Mesothelial cell of epicardium (in vitro differentiated cells): ENCODE data around the gene PDXDC1. TPM values are rescaled to one million over a fixed set of nuclear protein-coding genes. Genes with fewer than 3 reads are reported as not detected.
A peak's percentile ranks its signal among the peaks of the same experiment; 100 is the strongest.
"Not testable (repeated sequence)": the region's sequence is repeated elsewhere in the genome, so short reads cannot be mapped to it uniquely, and the experiment has no call there.

Source experiments
- DNase-seq, 2 experiments: peaks; one replicate each; pipeline ENCODE4 v3.0.0; 2021; ENCODE audit warnings: low spot score in 2 of 2; ENCODE audit not compliant: unreplicated experiment in 2 of 2
- H3K27ac Mint-ChIP-seq: 2 replicates; pipeline ENCODE4 v1.8.0; 2021; ENCODE audit warnings: mixed read lengths
- H3K27me3 Mint-ChIP-seq: 2 replicates; pipeline ENCODE4 v1.8.0; 2021; ENCODE audit warnings: low read depth, mixed read lengths
- H3K36me3 Mint-ChIP-seq: 2 replicates; pipeline ENCODE4 v1.8.0; 2021; ENCODE audit warnings: mixed read lengths
- H3K4me1 Mint-ChIP-seq: 2 replicates; pipeline ENCODE4 v1.8.0; 2021; ENCODE audit warnings: mixed read lengths
- H3K4me3 Mint-ChIP-seq: 2 replicates; pipeline ENCODE4 v1.8.0; 2021; ENCODE audit warnings: mild to moderate bottlenecking, moderate library complexity, mixed read lengths
- H3K9me3 Mint-ChIP-seq: 2 replicates; pipeline ENCODE4 v1.8.0; 2021; ENCODE audit warnings: mixed read lengths
- total RNA-seq: library from RNA; stranded (reverse); gene quantifications from 3 replicates; pipeline ENCODE4 v1.2.1, GENCODE V29; 2021

Gene PDXDC1
- total RNA-seq, 1 donor from 2014 or later: 115 TPM

DNA sequence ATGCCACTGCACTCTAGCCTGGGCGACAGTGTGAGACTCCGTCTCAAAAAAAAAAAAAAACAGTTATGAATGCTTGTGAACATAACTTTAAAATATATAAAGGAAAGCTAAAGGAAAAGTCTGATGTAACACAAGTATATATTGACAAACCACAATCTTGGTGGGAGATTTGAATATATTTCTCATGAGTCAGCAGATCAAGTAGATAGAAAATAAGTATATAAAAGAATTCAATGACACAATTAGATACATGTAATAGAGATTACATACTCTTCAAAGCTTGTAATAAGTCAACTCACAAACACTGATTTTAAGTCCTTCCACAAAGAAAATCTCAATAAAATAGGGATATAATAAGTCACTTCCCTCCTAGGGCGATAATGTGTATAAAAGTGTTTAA is 40.8 kb downstream of the PDXDC1 start:
- not testable (repeated sequence) for H3K27ac Mint-ChIP-seq

DNA sequence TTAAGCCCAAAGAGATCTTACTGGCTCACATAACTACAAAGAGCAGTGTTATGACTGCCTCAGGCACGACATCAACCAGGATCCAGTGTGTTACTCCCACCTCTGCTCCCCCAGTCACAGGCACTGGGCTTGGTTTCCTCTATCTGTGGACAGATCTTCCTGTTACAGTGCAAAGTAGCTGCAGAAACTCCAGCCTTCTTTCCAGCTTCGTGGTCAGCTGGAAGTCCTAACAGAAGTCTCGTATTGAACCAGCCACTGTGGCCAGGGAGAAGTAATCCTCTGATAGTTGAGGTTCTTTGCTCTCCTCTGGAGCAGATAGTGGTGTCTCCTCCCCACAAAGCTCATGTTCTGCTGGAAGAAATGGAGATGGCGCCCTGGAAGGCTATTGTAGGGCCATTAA is 41.5 kb downstream of the PDXDC1 start:
- not testable (repeated sequence) for H3K4me3 Mint-ChIP-seq, H3K4me1 Mint-ChIP-seq, H3K27me3 Mint-ChIP-seq, H3K9me3 Mint-ChIP-seq
- H3K27ac Mint-ChIP-seq: peak overlapping the region; percentile 19
- peaks cover 39% of the 10 kb centered on the region for H3K36me3 Mint-ChIP-seq
- DNase-seq: peak in 1 of 2 experiments; percentile 37

More for the DNA sequence above, 40.8 kb downstream of the PDXDC1 start:
- not testable (repeated sequence) for DNase-seq, H3K4me3 Mint-ChIP-seq, H3K27me3 Mint-ChIP-seq, H3K4me1 Mint-ChIP-seq, H3K9me3 Mint-ChIP-seq
- peaks cover 44% of the 10 kb centered on the region for H3K36me3 Mint-ChIP-seq

DNA sequence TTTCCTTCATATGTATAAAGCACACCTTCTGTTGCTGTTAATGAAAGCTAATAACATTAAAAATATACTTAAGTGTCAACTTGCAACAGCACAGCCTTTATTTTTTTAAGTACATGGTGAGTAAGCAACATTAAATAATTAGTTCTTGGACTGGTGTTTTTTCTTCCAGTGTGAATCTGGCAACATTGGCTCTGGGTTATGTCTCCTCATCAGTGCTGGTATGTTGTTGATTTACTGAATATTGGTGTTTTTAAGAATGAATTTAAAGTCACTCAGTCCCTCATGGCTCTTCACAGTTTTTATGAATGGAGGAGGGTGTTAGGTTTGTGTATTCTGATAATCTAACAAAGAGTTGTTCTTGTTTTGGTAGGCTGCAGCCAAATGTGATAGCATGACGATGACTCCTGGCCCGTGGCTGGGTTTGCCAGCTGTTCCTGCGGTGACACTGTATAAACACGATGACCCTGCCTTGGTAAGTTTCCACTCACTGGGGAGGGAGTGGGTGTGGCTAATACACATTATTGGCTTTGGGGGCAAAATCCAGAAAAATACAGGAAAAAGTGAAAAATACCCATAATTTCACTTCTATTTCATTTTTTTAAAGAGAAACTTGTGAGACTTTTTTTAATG is 42.2 kb downstream of the PDXDC1 start:
- H3K9me3 Mint-ChIP-seq, H3K27me3 Mint-ChIP-seq, H3K4me3 Mint-ChIP-seq, H3K27ac Mint-ChIP-seq, DNase-seq, H3K4me1 Mint-ChIP-seq: not testable (repeated sequence)
- peaks cover 37% of the 10 kb centered on the region for H3K36me3 Mint-ChIP-seq

DNA sequence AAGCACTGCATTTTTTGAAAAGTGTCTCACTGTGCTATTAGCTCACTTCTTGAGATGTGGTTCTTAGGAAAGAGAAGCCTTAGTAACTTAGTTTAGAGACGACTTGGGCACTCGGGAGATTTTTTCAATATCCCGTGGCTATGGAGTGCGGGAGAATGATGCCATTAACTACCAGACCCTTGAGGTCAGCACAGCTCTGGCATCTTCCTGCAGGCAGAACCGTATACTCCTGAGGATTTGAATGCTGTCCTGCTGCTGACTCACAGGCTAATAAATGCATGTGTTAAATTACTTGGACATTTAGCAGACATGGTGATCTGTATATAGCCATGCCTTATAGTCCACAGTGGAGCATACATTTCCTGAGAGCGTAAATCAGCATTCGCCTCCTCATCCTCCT is 46.6 kb downstream of the PDXDC1 start:
- not testable (repeated sequence) for H3K4me1 Mint-ChIP-seq, H3K9me3 Mint-ChIP-seq, H3K4me3 Mint-ChIP-seq, DNase-seq, H3K27ac Mint-ChIP-seq, H3K27me3 Mint-ChIP-seq
- peaks cover 47% of the 10 kb centered on the region for H3K36me3 Mint-ChIP-seq

DNA sequence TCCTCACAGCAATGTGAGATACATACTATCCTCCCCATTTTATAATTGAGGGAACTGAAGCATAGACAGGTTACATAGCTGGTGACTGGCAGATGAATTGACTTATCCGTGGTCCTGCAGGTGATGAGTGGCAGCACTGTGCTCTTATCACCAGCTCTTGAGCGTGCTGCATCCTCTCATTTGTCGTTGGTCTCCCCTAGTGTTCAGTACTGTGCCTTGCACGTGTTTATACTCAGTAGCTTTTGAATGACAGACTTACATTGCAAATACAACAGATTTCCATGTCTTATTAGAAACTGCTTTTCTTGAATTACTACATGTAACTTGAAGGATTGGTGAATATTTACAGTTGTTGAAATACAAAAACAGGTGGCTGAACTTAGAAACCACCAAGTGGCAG is 47.4 kb downstream of the PDXDC1 start:
- H3K9me3 Mint-ChIP-seq, H3K4me1 Mint-ChIP-seq, H3K27me3 Mint-ChIP-seq, DNase-seq, H3K4me3 Mint-ChIP-seq, H3K27ac Mint-ChIP-seq: not testable (repeated sequence)
- peaks cover 42% of the 10 kb centered on the region for H3K36me3 Mint-ChIP-seq

DNA sequence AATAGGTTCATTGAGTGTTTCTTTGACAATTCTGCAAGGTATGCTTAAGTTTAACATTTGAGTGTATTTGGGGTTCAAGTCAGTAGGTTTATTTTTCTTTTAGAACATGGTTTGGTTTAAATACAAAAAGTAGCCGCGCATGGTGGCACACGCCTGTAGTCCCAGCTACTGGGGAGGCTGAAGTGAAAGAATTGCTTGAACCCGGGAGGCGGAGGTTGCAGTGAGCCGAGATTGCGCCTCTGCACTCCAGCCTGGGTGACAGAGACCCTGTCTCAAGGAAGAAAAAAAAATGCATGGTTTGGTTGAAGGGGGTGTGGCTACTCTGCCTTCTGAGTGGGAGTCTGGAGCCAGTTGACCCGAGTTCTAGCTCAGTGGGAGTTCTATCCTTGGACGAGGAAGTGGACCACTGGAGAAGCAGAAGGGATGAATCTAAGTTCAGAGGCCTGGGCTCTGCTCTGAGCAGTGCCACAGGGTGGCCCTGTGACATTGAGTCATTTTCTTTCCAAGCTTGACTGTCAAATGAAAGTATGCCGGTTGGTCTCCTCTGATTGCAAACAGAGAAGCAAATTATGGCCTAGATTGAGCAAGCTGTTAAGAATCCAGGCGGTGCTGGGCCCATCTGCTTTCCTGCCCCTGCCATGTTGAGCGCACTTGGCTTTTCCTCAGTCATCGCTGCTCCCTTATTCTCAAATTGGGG is 48.7 kb downstream of the PDXDC1 start:
- H3K9me3 Mint-ChIP-seq, H3K4me3 Mint-ChIP-seq, H3K27me3 Mint-ChIP-seq, H3K4me1 Mint-ChIP-seq, DNase-seq: not testable (repeated sequence)
- H3K36me3 Mint-ChIP-seq: peaks cover 41% of the 10 kb centered on the region
- H3K27ac Mint-ChIP-seq: peak overlapping the region; percentile 31

DNA sequence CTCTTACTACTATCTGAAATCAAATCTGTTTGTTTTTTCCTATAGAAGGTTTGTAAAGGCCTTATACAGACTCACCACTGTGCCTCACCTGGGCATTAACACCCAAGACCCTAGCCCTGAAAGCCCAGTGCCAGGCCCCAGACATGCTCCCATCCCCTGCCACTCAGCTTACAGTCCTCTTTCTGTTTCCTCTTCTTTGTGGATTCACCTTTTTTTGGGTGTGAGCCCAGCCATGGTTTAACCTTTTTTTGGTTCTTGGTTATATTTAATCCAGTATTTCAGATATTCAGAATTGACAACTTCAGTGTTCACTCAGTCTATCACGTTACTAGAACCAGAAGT is 50.0 kb downstream of the PDXDC1 start:
- not testable (repeated sequence) for DNase-seq, H3K27me3 Mint-ChIP-seq, H3K9me3 Mint-ChIP-seq, H3K4me3 Mint-ChIP-seq, H3K4me1 Mint-ChIP-seq
- Mint-ChIP-seq H3K36me3 (peaks cover 37% of the 10 kb centered on the region), H3K27ac (peak overlapping the region; percentile 5)

DNA sequence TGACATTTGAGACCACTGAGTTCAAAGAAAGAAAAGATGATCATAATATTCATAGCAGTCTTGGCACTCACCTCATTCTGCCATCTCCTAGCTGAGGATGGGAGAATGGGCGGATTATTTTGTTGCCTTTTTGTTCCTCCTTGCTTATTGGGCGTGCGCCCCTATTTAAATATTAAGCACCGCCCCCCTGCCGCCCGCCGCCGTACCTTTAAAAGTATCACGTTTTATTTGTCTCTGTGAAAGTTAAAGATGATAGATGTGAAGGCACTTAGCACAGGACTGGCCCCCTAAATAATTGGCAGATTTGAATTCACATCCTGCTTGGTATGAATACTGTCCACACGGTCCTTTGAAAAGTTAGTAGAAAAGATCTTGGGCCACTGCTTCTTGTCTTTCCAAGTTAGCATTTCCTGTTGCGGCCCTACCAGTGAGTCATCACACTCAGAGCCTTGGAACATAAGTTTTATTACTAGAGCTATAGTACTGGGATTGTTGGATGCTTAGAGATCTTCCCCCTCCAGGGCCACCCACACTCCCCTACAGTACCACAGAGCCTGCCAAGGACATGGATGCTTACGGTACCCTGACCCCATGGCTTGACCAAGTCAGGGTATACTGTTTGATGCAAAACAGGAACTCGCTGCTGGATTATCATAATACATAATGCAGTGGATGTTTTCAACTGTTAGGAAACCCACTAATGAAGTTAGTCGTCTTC is 50.6 kb downstream of the PDXDC1 start:
- not testable (repeated sequence) for H3K4me1 Mint-ChIP-seq, H3K4me3 Mint-ChIP-seq, H3K9me3 Mint-ChIP-seq, H3K27me3 Mint-ChIP-seq, DNase-seq
- Mint-ChIP-seq H3K36me3 (peaks cover 38% of the 10 kb centered on the region), H3K27ac (peak overlapping the region; percentile 68)

DNA sequence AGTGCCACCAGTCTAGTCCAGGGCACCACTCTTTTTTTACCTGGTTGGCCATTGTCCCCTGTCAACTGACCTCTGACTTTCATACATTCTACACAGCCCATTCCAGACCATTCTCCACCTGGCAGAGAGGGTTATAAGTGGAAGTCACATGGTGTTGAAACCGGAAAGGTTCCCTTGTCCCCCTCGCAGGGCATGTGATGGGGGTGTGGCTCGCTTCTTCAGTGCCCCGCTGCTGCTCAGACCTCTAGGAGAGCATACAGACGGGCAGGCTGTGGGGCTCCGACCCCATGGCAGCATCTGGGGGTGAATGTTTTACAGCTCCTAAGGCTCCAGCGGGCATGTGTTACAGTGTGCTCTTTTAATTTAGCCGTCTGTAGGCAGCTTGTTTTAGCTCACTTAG is 52.2 kb downstream of the PDXDC1 start:
- H3K27ac Mint-ChIP-seq, DNase-seq, H3K27me3 Mint-ChIP-seq, H3K9me3 Mint-ChIP-seq, H3K4me3 Mint-ChIP-seq, H3K4me1 Mint-ChIP-seq: not testable (repeated sequence)
- peaks cover 50% of the 10 kb centered on the region for H3K36me3 Mint-ChIP-seq

DNA sequence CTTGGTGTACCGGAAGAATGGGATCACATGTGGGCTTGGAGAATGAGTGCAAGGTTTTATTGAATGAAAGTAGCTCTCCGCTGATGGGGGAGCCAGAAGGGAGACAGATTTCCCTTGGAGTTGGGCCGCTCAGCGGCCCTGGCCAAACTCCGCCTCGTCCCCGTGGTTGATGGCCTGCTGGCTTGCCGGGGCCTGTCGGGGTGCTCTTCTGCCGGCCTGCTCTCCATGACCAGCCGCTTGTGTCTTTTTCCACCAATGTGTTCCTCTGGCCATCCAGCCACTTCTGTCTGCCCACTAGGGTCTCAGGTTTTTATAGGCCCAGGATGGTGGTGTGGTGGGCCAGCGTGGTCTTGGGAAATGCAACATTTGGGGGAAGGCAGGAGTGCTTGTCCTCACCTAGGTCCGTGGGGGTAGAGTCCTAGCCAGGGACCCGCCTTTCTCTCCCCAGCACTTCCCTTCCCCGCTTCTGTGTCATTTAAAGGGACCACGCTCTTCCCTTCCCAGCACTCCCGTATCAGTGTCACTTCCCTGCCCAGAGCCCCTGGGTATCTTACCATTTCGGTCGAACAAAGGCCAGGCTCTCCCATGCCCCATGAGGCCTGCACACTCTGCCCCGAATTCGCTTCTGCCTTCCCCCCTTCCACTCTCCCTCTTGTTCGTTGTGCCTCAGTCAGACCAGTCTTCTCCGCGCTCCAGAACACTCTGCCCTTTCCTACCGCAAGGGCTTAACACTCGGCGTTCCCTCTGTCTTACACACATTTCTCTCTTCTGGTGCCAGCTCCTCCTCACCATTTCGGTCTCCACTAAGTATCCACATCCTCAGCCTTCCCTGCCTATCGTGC is 52.9 kb downstream of the PDXDC1 start:
- not testable (repeated sequence) for H3K9me3 Mint-ChIP-seq, H3K4me3 Mint-ChIP-seq, DNase-seq, H3K27me3 Mint-ChIP-seq, H3K4me1 Mint-ChIP-seq
- H3K36me3 Mint-ChIP-seq: peaks cover 46% of the 10 kb centered on the region
- H3K27ac Mint-ChIP-seq: peak overlapping the region; percentile 19

DNA sequence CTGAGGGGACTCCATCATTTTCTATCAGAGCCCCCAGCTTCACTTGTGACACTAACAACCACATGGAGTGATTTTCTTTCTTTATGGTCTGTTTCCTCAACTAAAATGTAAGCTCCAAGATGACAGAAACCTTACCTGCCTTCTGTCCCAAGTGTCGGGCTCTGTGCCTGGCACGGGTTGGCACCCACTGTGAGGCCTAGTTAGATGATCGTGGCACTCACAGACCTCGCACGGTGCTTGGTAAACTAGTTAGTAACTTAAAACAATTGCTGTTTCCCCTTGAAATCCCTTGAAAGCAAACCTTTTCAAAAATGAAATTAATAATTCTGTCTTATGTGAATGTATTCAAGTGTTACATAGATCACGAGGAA is 53.5 kb downstream of the PDXDC1 start:
- not testable (repeated sequence) for H3K4me1 Mint-ChIP-seq, H3K27me3 Mint-ChIP-seq, DNase-seq, H3K9me3 Mint-ChIP-seq, H3K4me3 Mint-ChIP-seq
- Mint-ChIP-seq H3K27ac (peak overlapping the region; percentile 55), H3K36me3 (peaks cover 44% of the 10 kb centered on the region)

DNA sequence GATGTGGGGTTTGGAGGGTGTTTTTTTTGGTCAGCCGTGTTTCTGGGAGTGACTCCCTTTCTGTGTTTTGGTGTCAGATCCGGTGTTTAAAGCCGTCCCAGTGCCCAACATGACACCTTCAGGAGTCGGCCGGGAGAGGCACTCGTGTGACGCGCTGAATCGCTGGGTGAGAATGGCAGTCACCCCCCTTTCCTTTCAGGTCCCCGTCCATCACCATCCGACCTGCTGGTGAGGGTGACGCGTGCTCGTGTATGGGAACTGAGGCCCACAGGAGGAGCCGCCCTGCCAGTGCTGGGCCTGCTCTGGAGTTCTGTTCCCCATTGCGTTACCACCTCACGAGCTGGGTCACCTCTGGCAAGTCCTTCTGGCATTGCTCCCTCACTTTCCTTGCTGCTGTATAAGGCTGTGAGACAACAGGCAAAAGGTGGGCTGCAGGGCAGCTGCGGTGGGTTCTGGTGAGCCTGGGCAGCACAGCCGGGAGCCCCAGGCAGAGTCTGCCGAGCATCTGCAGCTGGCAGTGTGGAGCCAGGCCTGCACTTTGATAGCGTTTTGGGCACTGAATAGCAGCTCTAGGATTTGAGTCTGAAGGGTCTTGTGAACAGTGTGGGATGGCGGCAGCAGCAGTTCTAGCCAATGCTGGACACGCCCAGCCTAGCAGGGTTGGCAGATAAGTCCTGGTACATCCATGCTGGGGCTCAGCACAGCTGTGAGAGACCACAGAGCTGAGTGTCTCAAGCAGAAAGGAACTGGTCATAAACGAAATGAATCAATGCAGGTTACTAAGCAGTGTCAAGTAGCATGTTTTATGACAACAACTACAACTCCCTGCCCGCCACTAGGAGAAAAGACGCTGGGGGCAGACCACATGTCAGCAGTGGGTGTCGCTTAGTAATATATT is 54.2 kb downstream of the PDXDC1 start:
- H3K9me3 Mint-ChIP-seq, H3K4me1 Mint-ChIP-seq, DNase-seq, H3K27me3 Mint-ChIP-seq, H3K4me3 Mint-ChIP-seq: not testable (repeated sequence)
- peaks cover 42% of the 10 kb centered on the region for H3K36me3 Mint-ChIP-seq
- H3K27ac Mint-ChIP-seq: peak overlapping the region; percentile 55

DNA sequence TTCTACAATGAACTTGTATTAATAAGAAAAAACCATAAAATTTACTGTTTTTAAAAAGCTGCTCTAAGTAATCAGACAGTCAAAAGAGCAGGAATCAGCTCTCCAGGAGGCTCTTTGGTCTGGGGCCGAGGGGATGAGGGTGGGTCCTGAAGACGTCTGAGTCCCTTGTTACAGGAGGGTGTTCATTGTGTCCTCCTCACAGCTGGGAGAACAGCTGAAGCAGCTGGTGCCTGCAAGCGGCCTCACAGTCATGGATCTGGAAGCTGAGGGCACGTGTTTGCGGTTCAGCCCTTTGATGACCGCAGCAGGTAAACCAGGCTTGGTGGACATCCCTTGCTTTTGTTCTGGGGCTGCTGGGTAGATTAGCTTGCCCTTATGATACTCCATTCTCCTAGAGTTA is 54.9 kb downstream of the PDXDC1 start:
- not testable (repeated sequence) for DNase-seq, H3K4me3 Mint-ChIP-seq, H3K27me3 Mint-ChIP-seq, H3K9me3 Mint-ChIP-seq, H3K4me1 Mint-ChIP-seq, H3K27ac Mint-ChIP-seq
- peaks cover 41% of the 10 kb centered on the region for H3K36me3 Mint-ChIP-seq
